HG02798 (cell line): ENCODE results near the gene ARHGAP15.

Source experiments
- ATAC-seq: cut with Tn5 transposase; IDR thresholded peaks from one replicate; pipeline ENCODE4 v1.9.1; 2021; ENCODE audit warnings: mild to moderate bottlenecking; ENCODE audit not compliant: unreplicated experiment, poor library complexity

Gene ARHGAP15

GRCh38 chr2:143255086-143255485 is 125.9 kb downstream of the ARHGAP15 start:
- no peak for ATAC-seq

GRCh38 chr2:143255899-143256298 is 126.7 kb downstream of the ARHGAP15 start:
- peak; percentile 35 for ATAC-seq

- ATAC-seq = no peak
Measured at GRCh38 chr2:143258126-143258892, 129.1 kb downstream of the ARHGAP15 start.

- ATAC-seq = peak; percentile 44
Measured at GRCh38 chr2:143259368-143259958, 130.2 kb downstream of the ARHGAP15 start.

- ATAC-seq = peak; percentile 82
Measured at GRCh38 chr2:143261986-143262385, 132.8 kb downstream of the ARHGAP15 start.

- ATAC-seq = no peak
Measured at GRCh38 chr2:143262389-143262788, 133.2 kb downstream of the ARHGAP15 start.

GRCh38 chr2:143263066-143263625 is 133.9 kb downstream of the ARHGAP15 start:
- no peak for ATAC-seq

GRCh38 chr2:143264851-143265250 is 135.6 kb downstream of the ARHGAP15 start:
- no peak for ATAC-seq

- ATAC-seq = no peak
Measured at GRCh38 chr2:143279672-143280071, 150.5 kb downstream of the ARHGAP15 start.

GRCh38 chr2:143280097-143280757 is 151.0 kb downstream of the ARHGAP15 start:
- ATAC-seq = no peak

GRCh38 chr2:143282684-143283083 is 153.5 kb downstream of the ARHGAP15 start:
- no peak for ATAC-seq

GRCh38 chr2:143284087-143284675 is 155.0 kb downstream of the ARHGAP15 start:
- ATAC-seq = peak; percentile 84

- ATAC-seq = no peak
Measured at GRCh38 chr2:143289025-143289424, 159.8 kb downstream of the ARHGAP15 start.

- ATAC-seq = no peak
Measured at GRCh38 chr2:143290221-143290620, 161.0 kb downstream of the ARHGAP15 start.

GRCh38 chr2:143294068-143294467 is 164.8 kb downstream of the ARHGAP15 start:
- no peak for ATAC-seq

GRCh38 chr2:143296089-143296488 is 166.9 kb downstream of the ARHGAP15 start:
- no peak for ATAC-seq

GRCh38 chr2:143297182-143297581 is 168.0 kb downstream of the ARHGAP15 start:
- no peak for ATAC-seq

GRCh38 chr2:143300536-143300935 is 171.3 kb downstream of the ARHGAP15 start:
- no peak for ATAC-seq

GRCh38 chr2:143311426-143311825 is 182.2 kb downstream of the ARHGAP15 start:
- ATAC-seq = no peak

- ATAC-seq = no peak
Measured at GRCh38 chr2:143312441-143312840, 183.2 kb downstream of the ARHGAP15 start.

GRCh38 chr2:143313861-143314260 is 184.6 kb downstream of the ARHGAP15 start:
- ATAC-seq = no peak
